GM21529 (cell line): ENCODE measurements around the gene AIFM1.
"Not testable (repeated sequence)": the region's sequence is repeated elsewhere in the genome, so short reads cannot be mapped to it uniquely, and the experiment has no call there.

Experiments
- ATAC-seq: cut with Tn5 transposase; IDR thresholded peaks from one replicate; pipeline ENCODE4 v1.9.1; 2021; ENCODE audit not compliant: unreplicated experiment

Gene AIFM1

DNA sequence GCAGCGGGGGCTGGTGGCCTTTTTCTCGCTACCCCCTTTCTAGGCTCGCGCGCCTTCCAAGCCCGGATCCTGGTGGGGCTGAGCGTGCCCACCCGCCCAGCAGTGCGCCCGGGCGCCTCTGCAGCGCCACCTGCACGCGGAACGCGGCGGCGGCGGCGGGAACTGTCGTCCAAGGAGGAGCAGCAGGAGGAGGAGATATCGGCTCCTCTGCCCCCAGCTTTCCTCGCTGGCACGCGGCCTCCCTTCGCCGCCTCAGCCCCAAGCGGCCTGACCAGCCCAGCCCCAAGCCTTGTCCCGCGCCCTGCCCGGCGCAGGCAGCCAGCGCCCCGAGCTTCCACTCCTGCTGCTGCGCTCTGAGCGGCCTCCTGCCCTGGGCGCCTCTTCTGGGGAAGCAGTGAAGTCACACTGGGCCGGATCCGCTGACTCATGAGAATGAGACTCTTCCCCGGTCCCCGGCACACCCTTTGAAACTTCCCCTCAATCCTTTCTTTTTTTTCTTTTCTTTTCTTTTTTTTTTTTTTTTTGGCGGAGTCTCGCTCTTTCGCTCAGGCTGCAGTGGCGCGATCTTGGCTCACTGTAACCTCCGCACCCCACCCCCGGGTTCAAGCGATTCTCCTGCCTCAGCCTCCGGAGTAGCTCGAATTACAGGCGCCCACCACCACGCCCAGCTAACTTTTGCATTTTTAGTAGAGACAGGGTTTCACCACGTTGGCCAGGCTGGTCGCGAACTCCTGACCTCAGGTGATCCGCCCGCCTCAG, 44.7 kb downstream of the AIFM1 start:
- peak; percentile 62 for ATAC-seq

DNA sequence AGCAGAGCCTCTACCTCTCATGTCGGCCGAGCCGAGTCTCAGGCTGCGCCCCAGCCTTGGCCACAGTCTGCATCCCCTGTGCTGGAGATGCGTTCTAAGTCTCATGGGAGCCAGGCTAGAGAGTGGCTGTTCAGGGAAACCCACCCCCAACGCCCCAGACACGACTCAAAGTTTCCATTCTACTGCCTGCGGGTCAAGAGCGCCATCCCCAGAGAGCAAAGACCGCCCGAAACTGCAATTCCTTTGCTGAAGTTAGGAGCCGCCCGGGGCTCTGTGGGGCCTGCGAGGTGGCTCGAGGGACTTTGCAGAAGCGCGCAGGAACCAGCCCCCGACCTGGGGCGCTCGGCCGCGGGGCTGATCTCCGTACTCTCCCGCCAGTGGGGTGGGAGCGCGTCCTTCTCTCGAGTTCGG, 45.3 kb downstream of the AIFM1 start:
- peak; percentile 47 for ATAC-seq

GRCh38 chrX:130119312-130119898, 46.2 kb downstream of the AIFM1 start:
- no peak for ATAC-seq

- no peak for ATAC-seq
These were observed 47.0 kb downstream of the AIFM1 start for GRCh38 chrX:130118441-130119311.

- ATAC-seq: no peak
These were observed 48.5 kb downstream of the AIFM1 start for GRCh38 chrX:130117166-130117565.

- not testable (repeated sequence) for ATAC-seq
These were observed 50.3 kb downstream of the AIFM1 start for GRCh38 chrX:130115119-130115885.

DNA sequence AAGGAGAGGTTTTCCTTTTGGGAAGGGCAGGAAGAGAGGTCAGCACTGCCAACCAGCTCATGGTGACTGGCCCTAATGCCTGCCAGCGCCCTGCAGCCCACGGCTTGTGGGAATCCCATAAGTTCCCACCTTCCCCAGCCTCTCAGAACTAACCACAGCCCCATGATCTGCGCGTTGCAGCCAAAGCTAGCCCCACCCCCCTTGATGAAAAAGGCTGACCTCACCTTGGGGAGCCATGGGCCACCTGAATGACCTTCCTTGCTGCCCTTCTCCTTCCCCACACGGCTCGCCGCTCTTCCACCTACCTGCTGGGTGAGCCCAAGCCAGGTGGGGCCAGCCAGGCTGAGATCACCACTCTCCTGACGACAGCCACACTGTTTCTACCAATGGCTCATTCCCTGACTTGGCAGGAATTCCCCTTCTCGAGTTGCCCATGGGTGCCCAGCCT, 51.5 kb downstream of the AIFM1 start:
- ATAC-seq: no peak

DNA sequence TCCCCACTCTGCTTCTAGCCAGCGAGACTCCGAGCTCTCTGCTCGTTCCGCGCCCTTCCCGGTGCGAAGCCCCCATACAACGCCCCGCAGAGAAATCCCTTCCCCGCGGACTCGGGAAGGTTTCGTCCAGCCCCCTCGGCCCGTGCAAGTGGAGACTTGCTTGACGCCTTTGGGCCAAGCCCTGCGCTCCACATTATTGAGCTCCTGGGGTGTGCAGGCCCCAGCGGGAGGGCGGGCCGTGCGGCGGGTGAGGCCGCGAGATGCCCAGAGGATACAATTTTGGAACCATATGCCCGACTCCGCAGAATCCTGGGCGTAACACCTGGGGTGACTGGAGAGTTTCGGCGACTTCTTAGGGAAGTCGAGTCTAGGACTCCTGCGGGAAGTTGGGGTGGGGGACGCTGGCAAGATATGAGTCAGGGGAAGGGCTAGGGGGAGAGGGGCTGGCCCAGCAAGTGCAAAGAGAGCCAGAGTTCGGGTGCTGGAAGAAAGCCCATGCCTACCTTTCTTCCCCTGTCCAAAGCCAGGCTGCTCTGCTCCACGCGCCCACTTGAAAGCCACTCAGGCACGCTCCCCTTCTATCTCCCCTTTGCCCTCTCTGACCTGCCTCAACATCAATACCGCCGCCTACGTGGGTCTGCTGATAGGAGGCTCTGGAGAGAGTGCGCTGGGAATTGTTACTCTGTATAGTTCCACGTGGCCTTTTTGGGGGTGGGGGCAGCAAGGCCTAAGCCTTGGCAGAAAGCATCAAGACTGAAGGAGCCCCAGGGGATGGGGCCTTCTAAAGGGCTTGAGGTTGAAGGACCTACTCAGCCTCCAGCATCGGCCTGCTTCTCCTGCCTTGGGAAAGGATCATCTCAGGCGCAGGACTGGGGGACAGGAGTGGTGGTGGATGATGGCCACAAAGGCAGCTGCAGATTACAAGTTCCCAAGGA, 54.2 kb downstream of the AIFM1 start:
- no peak for ATAC-seq

DNA sequence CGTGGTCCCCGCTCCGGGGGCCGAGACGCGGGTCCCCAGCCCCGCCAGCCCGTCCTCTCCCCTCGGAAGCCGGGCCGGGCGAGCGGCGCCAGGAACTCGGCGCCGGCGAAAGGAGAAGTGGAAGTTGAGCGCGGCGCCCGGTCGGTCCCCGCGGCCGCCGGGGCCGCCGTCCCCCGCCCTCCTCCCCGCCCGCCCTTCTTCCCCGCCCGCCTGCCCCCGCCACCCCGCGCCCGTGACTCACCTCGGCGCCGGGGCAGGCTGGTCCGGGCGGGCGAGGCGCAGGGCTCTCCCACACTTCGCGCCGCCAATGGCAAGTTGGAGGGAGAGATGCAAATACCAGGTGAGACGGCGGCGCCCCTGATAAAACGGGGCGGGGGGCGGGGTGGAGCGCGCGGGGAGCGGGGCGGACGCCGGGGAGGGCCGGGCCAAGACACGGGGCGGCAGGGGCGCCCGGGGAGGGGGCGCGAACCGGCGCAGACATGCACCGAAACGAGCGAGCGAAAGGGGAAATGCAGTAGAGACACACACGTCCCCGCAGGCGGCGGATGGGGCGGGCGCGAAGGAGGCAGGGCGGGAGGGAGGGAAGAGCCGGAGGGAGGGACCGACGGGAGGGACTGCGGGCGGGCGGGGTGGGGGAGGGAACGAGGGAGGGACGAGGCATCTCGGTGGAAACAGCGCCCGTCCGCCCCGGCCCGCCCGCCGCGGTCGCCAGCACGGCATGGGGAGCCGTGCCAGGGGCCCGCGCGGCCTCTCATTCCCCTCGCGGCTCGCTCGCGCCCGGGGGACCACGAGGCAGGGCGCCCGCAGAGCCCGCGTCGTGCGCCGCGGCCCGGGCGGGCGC, 55.0 kb downstream of the AIFM1 start, which contains the start of gene ELF4:
ELF4 (minus strand) TSS at position 119 of the 841 bp plus-strand sequence. CDS start 29,167 bp downstream, outside the sequence.
- peak; percentile 37 for ATAC-seq

GRCh38 chrX:130109429-130110378, 55.9 kb downstream of the AIFM1 start:
- peak; percentile 1 for ATAC-seq

DNA sequence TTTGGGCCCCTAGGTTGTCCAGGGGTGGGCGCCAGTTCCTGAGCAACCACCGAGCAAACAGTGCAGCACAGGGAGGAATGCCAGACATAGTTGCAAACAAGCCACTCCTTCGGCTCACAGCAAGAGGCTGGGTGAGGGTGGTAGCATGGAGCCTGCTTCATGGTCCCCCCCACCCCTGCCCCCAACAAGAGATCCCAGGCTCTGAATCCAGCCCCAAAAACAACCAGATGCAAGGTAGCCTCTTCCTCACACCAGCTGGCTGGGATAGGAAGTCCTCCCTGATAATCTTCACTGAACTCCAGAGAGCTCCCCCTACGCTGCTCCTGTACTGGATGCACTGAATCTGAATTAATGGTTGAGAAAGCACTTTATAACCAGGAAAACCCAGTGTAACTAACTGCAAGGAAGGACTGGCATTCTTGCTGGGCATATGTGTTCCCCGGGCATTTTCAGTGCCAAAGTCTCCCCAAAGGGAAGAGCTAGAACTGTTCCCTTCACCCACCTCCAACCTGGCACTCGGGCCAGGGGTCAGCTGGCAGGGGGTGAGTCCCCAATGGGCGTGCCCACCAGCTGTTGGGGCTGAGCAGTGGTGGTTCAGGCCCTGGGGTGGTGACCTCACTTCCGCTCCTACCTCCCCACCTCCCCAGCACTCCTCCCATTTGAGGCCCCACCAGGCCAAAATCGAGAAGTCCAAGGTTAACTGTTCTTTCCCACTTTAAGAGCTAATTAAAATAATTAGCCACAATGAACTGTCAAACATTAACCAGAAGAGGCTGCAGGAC, 56.8 kb downstream of the AIFM1 start:
- peak; percentile 69 for ATAC-seq

- ATAC-seq: no peak
These were observed 59.6 kb downstream of the AIFM1 start for GRCh38 chrX:130106071-130106470.

GRCh38 chrX:130105244-130105643, 60.4 kb downstream of the AIFM1 start:
- no peak for ATAC-seq

DNA sequence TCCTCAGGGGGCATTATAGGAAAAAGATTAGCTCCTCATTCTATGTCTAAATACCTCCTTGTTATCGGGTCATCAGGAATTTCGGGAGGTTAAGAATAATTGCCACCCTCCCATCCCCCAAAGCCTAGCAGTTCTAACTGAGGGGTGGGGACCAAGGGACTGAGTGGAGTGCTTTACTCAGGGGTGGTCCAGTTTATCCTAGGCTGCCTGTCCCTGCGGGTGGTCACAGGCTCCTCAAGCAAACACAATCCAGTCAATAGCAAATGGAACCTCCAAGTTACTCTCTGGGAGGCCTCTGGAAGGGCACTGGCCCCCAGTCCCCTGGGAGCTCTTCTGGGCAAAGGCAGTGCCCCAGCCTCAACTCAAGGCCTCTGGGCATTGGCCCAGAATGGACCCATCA, 62.0 kb downstream of the AIFM1 start:
- ATAC-seq: no peak

GRCh38 chrX:130100180-130100579, 65.5 kb downstream of the AIFM1 start:
- ATAC-seq: no peak

GRCh38 chrX:130098210-130098552, 67.5 kb downstream of the AIFM1 start:
- no peak for ATAC-seq
